ENCODE results near the gene CNPY3. TPM values are rescaled to one million over a fixed set of nuclear protein-coding genes. Genes with fewer than 3 reads are reported as not detected.
A peak's percentile ranks its signal among the peaks of the same experiment; 100 is the strongest.
"Not testable (repeated sequence)": the region's sequence is repeated elsewhere in the genome, so short reads cannot be mapped to it uniquely, and the experiment has no call there.

Gene CNPY3
- total and polyA plus RNA-seq, 8 donors: 2.2 to 45.5 (median 28.1) TPM

DNA sequence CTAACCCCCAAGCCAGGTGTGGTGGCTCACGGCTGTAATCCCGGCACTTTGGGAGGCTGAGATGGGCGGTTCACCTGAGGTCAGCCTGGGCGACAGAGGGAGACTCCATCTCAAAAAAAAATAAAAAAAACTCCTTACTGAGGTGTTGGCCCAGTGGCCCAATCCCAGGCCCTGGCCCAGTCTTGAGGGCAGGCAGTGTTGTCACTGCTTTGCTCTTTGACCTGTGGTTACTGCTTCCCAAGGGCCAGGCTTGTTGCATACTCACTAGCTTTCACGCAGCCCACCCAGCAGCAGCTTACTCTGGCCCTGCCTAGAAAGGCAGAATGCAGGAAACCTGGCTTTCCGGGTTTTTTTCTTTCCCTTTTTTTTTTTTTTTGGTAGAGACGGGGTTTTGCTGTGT, 13.2 kb downstream of the CNPY3 start:
- no peaks in the 10 kb centered on the region for H3K9me3 ChIP-seq
- no peak overlapping the region for H3K4me3 ChIP-seq
- intact Hi-C loops (cut with DNase I; ENCODE audit: low total_unique reads): no loop called here
- H3K36me3 ChIP-seq: peaks cover 25 to 89% (median 79%) of the 10 kb centered on the region in 4 donors
- H3K27ac ChIP-seq: no peak overlapping the region
- no peaks in the 10 kb centered on the region for H3K27me3 ChIP-seq
- peaks cover 0 to 8% (median 3%) of the 10 kb centered on the region in 4 donors for H3K4me1 ChIP-seq
- TF ChIP-seq EP300 (IDR thresholded peaks at IDR 0.05) (no peak), POLR2AphosphoS5 (IDR thresholded peaks at IDR 0.05) (no peak), POLR2A (IDR thresholded peaks at IDR 0.05) (no peak)
- TF ChIP-seq, protein P1, sequence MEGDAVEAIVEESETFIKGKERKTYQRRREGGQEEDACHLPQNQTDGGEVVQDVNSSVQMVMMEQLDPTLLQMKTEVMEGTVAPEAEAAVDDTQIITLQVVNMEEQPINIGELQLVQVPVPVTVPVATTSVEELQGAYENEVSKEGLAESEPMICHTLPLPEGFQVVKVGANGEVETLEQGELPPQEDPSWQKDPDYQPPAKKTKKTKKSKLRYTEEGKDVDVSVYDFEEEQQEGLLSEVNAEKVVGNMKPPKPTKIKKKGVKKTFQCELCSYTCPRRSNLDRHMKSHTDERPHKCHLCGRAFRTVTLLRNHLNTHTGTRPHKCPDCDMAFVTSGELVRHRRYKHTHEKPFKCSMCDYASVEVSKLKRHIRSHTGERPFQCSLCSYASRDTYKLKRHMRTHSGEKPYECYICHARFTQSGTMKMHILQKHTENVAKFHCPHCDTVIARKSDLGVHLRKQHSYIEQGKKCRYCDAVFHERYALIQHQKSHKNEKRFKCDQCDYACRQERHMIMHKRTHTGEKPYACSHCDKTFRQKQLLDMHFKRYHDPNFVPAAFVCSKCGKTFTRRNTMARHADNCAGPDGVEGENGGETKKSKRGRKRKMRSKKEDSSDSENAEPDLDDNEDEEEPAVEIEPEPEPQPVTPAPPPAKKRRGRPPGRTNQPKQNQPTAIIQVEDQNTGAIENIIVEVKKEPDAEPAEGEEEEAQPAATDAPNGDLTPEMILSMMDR (IDR thresholded peaks at IDR 0.05): no peak
- 71 to 90% (median 84%) methylated on average over 7 of the region's 7 CpGs for WGBS, 5 donors
- DNase-seq: no peak

- intact Hi-C loops (cut with DNase I; ENCODE audit: low total_unique reads): no loop called here
- no peak for DNase-seq
- no peaks in the 10 kb centered on the region for H3K9me3 ChIP-seq
- no peaks in the 10 kb centered on the region for H3K27me3 ChIP-seq
- peaks cover 0 to 5% (median 0%) of the 10 kb centered on the region in 4 donors for H3K4me1 ChIP-seq
- peaks cover 0 to 34% (median 26%) of the 10 kb centered on the region in 4 donors for H3K36me3 ChIP-seq
- H3K4me3 ChIP-seq: no peak overlapping the region
- H3K27ac ChIP-seq: no peak overlapping the region
- TF ChIP-seq POLR2AphosphoS5 (IDR thresholded peaks at IDR 0.05): no peak
- TF ChIP-seq, protein P1 (IDR thresholded peaks at IDR 0.05): no peak
- TF ChIP-seq EP300 (IDR thresholded peaks at IDR 0.05): no peak
- TF ChIP-seq POLR2A (IDR thresholded peaks at IDR 0.05): no peak
Observed at GRCh38 chr6:42947950-42948349, 18.7 kb downstream of the CNPY3 start.

- 89 to 98% (median 96%) methylated on average over 4 of the region's 4 CpGs for WGBS, 5 donors
- Histone ChIP-seq H3K9me3 (no peaks in the 10 kb centered on the region), H3K36me3 (no peaks in the 10 kb centered on the region), H3K27me3 (no peaks in the 10 kb centered on the region), H3K4me1 (peaks cover 0 to 5% (median 0%) of the 10 kb centered on the region in 4 donors), H3K4me3 (no peak overlapping the region), H3K27ac (no peak overlapping the region)
- no peak for DNase-seq
- TF ChIP-seq, protein P1 (IDR thresholded peaks at IDR 0.05): no peak
- TF ChIP-seq EP300 (IDR thresholded peaks at IDR 0.05) (no peak), POLR2A (IDR thresholded peaks at IDR 0.05) (no peak), POLR2AphosphoS5 (IDR thresholded peaks at IDR 0.05) (no peak)
- intact Hi-C loops (cut with DNase I; ENCODE audit: low total_unique reads): no loop called here
Observed at GRCh38 chr6:42952389-42952788, 23.1 kb downstream of the CNPY3 start.

- H3K27me3 ChIP-seq; H3K9me3 ChIP-seq; H3K4me1 ChIP-seq; DNase-seq; intact Hi-C loops (cut with DNase I; ENCODE audit: low total_unique reads); H3K4me3 ChIP-seq; H3K36me3 ChIP-seq: not testable (repeated sequence)
- WGBS, 5 donors: 12 to 53% (median 42%) methylated on average over 4 of the region's 4 CpGs
- peak overlapping the region in 2 of 5 donors; percentile 16 to 73 for H3K27ac ChIP-seq
Observed at GRCh38 chr6:42954405-42954804, 25.1 kb downstream of the CNPY3 start.

GRCh38 chr6:42958125-42958524, 28.8 kb downstream of the CNPY3 start:
- no peak for DNase-seq
- peaks cover 11 to 29% (median 21%) of the 10 kb centered on the region in 4 donors for H3K4me1 ChIP-seq
- 75 to 89% (median 82%) methylated on average over 8 of the region's 8 CpGs for WGBS, 5 donors
- no peak overlapping the region for H3K4me3 ChIP-seq
- no peaks in the 10 kb centered on the region for H3K9me3 ChIP-seq
- no peak for TF ChIP-seq POLR2A (IDR thresholded peaks at IDR 0.05)
- intact Hi-C loops (cut with DNase I; ENCODE audit: low total_unique reads): no loop called here
- H3K27ac ChIP-seq: no peak overlapping the region
- H3K27me3 ChIP-seq: no peaks in the 10 kb centered on the region
- H3K36me3 ChIP-seq: peaks cover 4 to 13% (median 10%) of the 10 kb centered on the region in 4 donors

Data from stomach (tissue), 9 donors.